ENCODE results near the gene ANKHD1. TPM values are rescaled to one million over a fixed set of nuclear protein-coding genes. Genes with fewer than 3 reads are reported as not detected.
A peak's percentile ranks its signal among the peaks of the same experiment; 100 is the strongest.

ANKHD1 gene
- total and polyA plus RNA-seq, 9 of the 15 experiments (the other 6 are each of a cell fraction or from before 2014, with no cell fraction given), result 38.9 to 138 (median 78.7) TPM

DNA sequence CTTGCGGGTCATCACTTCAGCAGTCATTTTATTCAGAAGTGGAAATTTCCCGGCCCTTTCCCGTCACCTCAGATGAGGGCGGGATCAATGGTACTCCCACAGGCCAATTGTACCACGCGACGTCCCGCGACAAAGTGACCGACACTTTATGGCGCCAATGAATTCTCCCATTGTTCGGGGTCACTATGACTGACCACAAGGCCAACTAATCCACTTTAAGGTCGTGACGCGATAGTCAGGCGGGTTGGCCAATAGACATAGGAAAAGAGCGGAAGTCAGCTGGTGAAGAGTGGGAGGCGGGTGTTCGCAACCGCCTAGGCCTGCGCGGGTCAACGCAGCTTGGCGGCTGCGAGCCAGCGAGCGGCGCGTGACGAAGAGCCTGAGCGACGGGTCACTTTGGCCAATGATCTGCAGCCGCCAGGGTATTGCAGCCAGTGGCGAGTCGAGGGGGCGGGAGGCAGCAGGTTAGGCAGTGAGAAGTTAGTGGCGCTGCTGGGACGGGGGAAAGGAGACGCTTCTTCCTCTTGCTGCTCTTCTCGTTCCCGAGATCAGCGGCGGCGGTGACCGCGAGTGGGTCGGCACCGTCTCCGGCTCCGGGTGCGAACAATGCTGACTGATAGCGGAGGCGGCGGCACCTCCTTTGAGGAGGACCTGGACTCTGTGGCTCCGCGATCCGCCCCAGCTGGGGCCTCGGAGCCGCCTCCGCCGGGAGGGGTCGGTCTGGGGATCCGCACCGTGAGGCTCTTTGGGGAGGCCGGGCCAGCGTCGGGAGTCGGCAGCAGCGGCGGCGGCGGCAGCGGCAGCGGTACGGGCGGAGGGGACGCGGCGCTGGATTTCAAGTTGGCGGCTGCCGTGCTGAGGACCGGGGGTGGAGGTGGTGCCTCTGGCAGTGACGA is at the start of gene ANKHD1 (continued):
- peak; percentile 97 for TF ChIP-seq ZBTB40 (IDR thresholded peaks at IDR 0.05)
- no peak for TF ChIP-seq ZBTB40 (CRISPR knock-in tag; IDR thresholded peaks at IDR 0.05)
- TF ChIP-seq, protein P1, sequence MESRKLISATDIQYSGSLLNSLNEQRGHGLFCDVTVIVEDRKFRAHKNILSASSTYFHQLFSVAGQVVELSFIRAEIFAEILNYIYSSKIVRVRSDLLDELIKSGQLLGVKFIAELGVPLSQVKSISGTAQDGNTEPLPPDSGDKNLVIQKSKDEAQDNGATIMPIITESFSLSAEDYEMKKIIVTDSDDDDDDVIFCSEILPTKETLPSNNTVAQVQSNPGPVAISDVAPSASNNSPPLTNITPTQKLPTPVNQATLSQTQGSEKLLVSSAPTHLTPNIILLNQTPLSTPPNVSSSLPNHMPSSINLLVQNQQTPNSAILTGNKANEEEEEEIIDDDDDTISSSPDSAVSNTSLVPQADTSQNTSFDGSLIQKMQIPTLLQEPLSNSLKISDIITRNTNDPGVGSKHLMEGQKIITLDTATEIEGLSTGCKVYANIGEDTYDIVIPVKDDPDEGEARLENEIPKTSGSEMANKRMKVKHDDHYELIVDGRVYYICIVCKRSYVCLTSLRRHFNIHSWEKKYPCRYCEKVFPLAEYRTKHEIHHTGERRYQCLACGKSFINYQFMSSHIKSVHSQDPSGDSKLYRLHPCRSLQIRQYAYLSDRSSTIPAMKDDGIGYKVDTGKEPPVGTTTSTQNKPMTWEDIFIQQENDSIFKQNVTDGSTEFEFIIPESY (CRISPR knock-in tag; IDR thresholded peaks at IDR 0.05), result no peak
- no peak for TF ChIP-seq NCOA1 (IDR thresholded peaks at IDR 0.05; ENCODE audit: low read depth)
- TF ChIP-seq VEZF1 (CRISPR knock-in tag; IDR thresholded peaks at IDR 0.05), result peak; percentile 50; the same call in 1 of the 2 replicates
- no peak for TF ChIP-seq BRF2 (IDR thresholded peaks at IDR 0.05; ENCODE audit: borderline replicate concordance, insufficient read depth, insufficient read length)
- no peak for TF ChIP-seq ZNF644 (tag; IDR thresholded peaks at IDR 0.05; ENCODE audit: low read depth)
- peak; percentile 60 for TF ChIP-seq L3MBTL2 (IDR thresholded peaks at IDR 0.05)
- TF ChIP-seq, protein P2, sequence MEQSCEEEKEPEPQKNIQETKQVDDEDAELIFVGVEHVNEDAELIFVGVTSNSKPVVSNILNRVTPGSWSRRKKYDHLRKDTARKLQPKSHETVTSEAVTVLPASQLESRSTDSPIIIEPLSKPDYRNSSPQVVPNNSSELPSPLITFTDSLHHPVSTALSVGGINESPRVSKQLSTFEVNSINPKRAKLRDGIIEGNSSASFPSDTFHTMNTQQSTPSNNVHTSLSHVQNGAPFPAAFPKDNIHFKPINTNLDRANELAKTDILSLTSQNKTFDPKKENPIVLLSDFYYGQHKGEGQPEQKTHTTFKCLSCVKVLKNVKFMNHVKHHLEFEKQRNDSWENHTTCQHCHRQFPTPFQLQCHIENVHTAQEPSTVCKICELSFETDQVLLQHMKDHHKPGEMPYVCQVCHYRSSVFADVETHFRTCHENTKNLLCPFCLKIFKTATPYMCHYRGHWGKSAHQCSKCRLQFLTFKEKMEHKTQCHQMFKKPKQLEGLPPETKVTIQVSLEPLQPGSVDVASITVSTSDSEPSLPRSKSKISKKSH (CRISPR knock-in tag; IDR thresholded peaks at IDR 0.05), result no peak
